DOHH2 (cell line): ENCODE data around the gene HEXIM1.

Source experiments
- H3F3A ChIP-seq: fragments of 200-600 bp; sonication (generic), shearing (Covaris generic); 2 replicates; pipeline ENCODE4 v1.6.0; 2016; ENCODE audit warnings: antibody characterized with exemption, mild to moderate bottlenecking; ENCODE audit not compliant: control insufficient read depth, insufficient read depth
- H3K27ac ChIP-seq: fragments of 200-600 bp; sonication (generic); 2 replicates; pipeline ENCODE4 v1.5.1; 2014; ENCODE audit warnings: low read depth, mild to moderate bottlenecking, low read length, moderate library complexity
- H3K27me3 ChIP-seq: fragments of 200-600 bp; sonication (generic); 2 replicates; pipeline ENCODE4 v1.6.1; 2014; ENCODE audit warnings: mild to moderate bottlenecking, low read length, mixed read lengths; ENCODE audit not compliant: control insufficient read depth
- H3K36me3 ChIP-seq: fragments of 200-600 bp; sonication (generic); 2 replicates; pipeline ENCODE4 v1.6.1; 2014; ENCODE audit warnings: mild to moderate bottlenecking, low read length, moderate library complexity, mixed read lengths; ENCODE audit not compliant: control insufficient read depth
- H3K4me1 ChIP-seq: fragments of 200-600 bp; sonication (generic); 2 replicates; pipeline ENCODE4 v1.6.1; 2014; ENCODE audit warnings: mild to moderate bottlenecking, low read length, mixed read lengths; ENCODE audit not compliant: control insufficient read depth
- H3K4me2 ChIP-seq: fragments of 200-600 bp; sonication (generic); 2 replicates; pipeline ENCODE4 v1.6.0; 2014; ENCODE audit warnings: mild to moderate bottlenecking, low read length, moderate library complexity
- H3K4me3 ChIP-seq: fragments of 200-600 bp; sonication (generic); 2 replicates; pipeline ENCODE4 v1.5.1; 2014; ENCODE audit warnings: mild to moderate bottlenecking, low read length, mixed read lengths
- H3K79me2 ChIP-seq: fragments of 200-600 bp; sonication (generic); 2 replicates; pipeline ENCODE4 v1.6.1; 2014; ENCODE audit warnings: mild to moderate bottlenecking, low read length, mixed read lengths; ENCODE audit not compliant: control insufficient read depth
- H3K9me2 ChIP-seq: fragments of 200-600 bp; sonication (generic); replicated peaks from 2 replicates; pipeline ENCODE4 v1.6.1; 2014; ENCODE audit warnings: mild to moderate bottlenecking, low read length, mixed read lengths; ENCODE audit not compliant: control insufficient read depth
- H3K9me3 ChIP-seq: fragments of 200-600 bp; sonication (generic); 2 replicates; pipeline ENCODE4 v1.6.1; 2014; ENCODE audit warnings: antibody characterized with exemption, low read length, mixed read lengths; ENCODE audit not compliant: control insufficient read depth, insufficient read depth
- H4K20me1 ChIP-seq: fragments of 200-600 bp; sonication (generic); 2 replicates; pipeline ENCODE4 v1.6.0; 2014; ENCODE audit warnings: low read depth, mild to moderate bottlenecking, antibody characterized with exemption, low read length, moderate library complexity; ENCODE audit not compliant: control insufficient read depth, insufficient read depth
- CTCF ChIP-seq: fragments of 200-600 bp; sonication (generic); IDR thresholded peaks from one replicate; pipeline ENCODE4 v1.5.1; 2014; ENCODE audit warnings: antibody characterized with exemption, mild to moderate bottlenecking, low read depth, low read length; ENCODE audit not compliant: poor library complexity, severe bottlenecking
- EZH2phosphoT487 ChIP-seq: fragments of 200-600 bp; sonication (generic); IDR thresholded peaks from 2 replicates; pipeline ENCODE4 v1.6.1; 2017; ENCODE audit warnings: borderline replicate concordance, mild to moderate bottlenecking, antibody characterized with exemption, low read length, moderate library complexity, mixed read lengths

The HEXIM1 gene

GRCh38 chr17:45144199-45145034, 3.9 kb upstream of the HEXIM1 start:
- H4K20me1 ChIP-seq: peaks cover under 1% of the 10 kb centered on the region; the same call in 1 of the 2 replicates
- H3K4me2 ChIP-seq: peak overlapping the region; percentile 48
- no peak overlapping the region for H3K27ac ChIP-seq

DNA sequence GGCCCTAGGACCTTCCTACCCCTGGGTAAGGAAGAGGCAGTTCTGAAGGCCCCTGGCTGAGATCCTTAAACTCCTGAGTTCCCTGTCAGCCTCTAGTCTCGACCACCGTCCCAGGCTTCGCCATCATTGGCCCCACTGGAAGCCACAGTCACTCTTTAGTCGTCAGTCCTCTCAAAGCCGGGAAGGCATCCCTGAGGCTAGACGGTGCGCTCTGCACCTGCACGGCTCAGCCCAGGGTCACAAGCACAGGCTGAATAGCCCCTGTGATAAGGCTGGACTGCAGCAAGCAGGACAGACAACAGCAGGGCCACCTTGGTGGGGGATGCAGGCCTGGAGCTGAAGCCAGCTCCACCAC, 3.3 kb upstream of the HEXIM1 start:
- Histone ChIP-seq H3K36me3 (peaks cover 5% of the 10 kb centered on the region; the same call in 1 of the 2 replicates), H3F3A (peaks cover 6% of the 10 kb centered on the region; the same call in 1 of the 2 replicates), H4K20me1 (peaks cover 7% of the 10 kb centered on the region), H3K9me3 (no peaks in the 10 kb centered on the region), H3K27me3 (peaks cover 36% of the 10 kb centered on the region), H3K27ac (no peak overlapping the region), H3K9me2 (no peaks in the 10 kb centered on the region), H3K4me2 (no peak overlapping the region; the same call in 1 of the 2 replicates), H3K4me3 (no peak overlapping the region), H3K4me1 (peaks cover 36% of the 10 kb centered on the region), H3K79me2 (peaks cover 14% of the 10 kb centered on the region)
- TF ChIP-seq EZH2phosphoT487 (no peak), CTCF (no peak)

More at GRCh38 chr17:45144199-45145034, 3.9 kb upstream of the HEXIM1 start:
- H3K9me2 ChIP-seq: no peaks in the 10 kb centered on the region
- no peaks in the 10 kb centered on the region for H3K9me3 ChIP-seq
- peak overlapping the region; percentile 21 for H3K4me3 ChIP-seq
- H3K4me1 ChIP-seq: peaks cover 30% of the 10 kb centered on the region
- peaks cover 8% of the 10 kb centered on the region; the same call in 1 of the 2 replicates for H3K79me2 ChIP-seq
- peaks cover 6% of the 10 kb centered on the region; the same call in 1 of the 2 replicates for H3F3A ChIP-seq
- H3K36me3 ChIP-seq: no peaks in the 10 kb centered on the region
- TF ChIP-seq EZH2phosphoT487 (peak; percentile 61; the same call in 1 of the 2 replicates), CTCF (no peak)
- H3K27me3 ChIP-seq: peaks cover 31% of the 10 kb centered on the region

GRCh38 chr17:45146166-45146565, 2.1 kb upstream of the HEXIM1 start:
- no peaks in the 10 kb centered on the region for H3K9me3 ChIP-seq
- peaks cover 46% of the 10 kb centered on the region for H3K4me1 ChIP-seq
- H4K20me1 ChIP-seq: peaks cover 8% of the 10 kb centered on the region
- peak overlapping the region; percentile 80 for H3K4me2 ChIP-seq
- peaks cover 12% of the 10 kb centered on the region for H3F3A ChIP-seq
- no peak overlapping the region for H3K27ac ChIP-seq
- H3K36me3 ChIP-seq: peaks cover 7% of the 10 kb centered on the region; the same call in 1 of the 2 replicates
- no peaks in the 10 kb centered on the region for H3K9me2 ChIP-seq
- no peak overlapping the region for H3K4me3 ChIP-seq
- H3K79me2 ChIP-seq: peaks cover 17% of the 10 kb centered on the region
- peaks cover 36% of the 10 kb centered on the region for H3K27me3 ChIP-seq
- no peak for TF ChIP-seq EZH2phosphoT487
- no peak for TF ChIP-seq CTCF
